Hippocampal formation (tissue), 2 donors: ENCODE results near the gene SLC48A1.
A peak's percentile ranks its signal among the peaks of the same experiment; 100 is the strongest.

Experiments used
- DNase-seq, 2 donors: peaks; one replicate each; lab custom pipeline; 2025; lab: John Stamatoyannopoulos, UW

The SLC48A1 gene

DNA sequence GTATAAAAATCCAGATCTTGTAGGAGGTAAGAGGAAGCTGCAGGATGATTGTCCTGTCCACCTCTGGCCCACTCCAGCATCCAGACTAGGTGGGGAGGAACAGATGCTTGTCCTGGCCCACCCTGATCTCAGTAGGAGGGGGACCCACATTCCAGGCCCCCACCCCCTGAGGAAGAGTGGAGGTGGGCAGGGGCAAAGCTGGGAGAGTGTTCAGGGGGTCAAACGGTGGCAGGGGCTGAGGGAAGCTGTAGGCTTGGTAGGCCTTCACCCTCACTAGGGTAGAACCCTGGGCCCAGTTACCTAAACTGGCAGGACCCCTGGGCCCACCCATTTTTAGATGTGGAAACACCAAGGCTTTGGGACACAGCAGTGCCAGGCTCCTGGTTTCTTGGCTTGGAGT lies 4.1 kb downstream of the SLC48A1 start:
- peak in 1 of 2 donors; percentile 32 for DNase-seq

DNA sequence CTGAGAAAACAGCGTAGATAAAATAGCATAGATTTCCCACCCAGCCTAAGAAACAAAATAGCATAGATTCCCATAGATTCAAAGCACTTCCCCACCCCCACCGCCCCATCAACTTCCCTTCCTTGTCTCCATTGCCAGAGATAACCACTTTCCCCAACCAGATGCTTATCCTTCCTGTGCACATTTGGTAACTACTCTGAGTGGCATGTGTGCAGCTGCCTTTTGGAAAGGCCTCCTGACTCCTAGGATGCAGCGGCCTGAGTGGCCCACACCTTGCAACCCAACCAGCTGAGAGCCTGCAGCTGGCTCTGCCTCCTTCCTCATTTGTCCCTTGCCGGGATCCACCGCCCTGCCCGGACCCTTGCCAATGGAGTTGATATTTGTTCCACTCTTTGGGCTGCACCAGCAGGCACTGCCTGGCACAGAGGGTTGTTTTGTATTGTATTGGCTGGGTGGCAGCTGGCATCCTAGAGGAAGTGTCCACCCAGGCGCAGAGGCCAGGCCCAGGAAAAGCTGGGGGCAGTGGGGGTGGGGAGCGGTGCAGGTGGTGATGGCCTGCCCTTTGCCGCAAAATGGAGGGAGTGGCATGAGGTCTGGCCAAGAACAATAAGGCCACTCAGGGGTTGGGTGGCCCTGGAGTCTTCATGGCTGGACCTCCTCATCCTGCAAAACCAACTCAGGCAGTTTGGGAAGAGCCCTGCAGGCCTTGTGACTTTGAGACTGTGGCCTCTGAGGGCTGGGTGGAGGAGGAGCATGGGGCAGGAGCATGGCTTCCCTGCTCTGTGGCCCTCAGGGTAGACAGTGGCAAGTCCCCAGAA lies 4.9 kb downstream of the SLC48A1 start:
- DNase-seq = peak; percentile 92 to 97

DNA sequence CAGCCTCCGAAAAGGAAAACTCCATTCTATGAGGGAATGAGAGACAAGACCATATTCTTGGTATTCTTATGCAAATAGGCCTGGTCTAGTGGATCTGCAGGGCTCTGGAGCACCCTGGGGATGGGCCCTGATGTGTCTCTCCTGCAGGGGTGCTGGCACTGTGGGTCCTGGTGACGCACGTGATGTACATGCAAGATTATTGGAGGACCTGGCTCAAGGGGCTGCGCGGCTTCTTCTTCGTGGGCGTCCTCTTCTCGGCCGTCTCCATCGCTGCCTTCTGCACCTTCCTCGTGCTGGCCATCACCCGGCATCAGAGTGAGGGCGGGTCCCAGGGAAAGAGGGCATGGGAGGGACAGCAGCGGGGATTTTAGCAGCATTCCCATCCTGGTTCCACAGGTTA lies 5.8 kb downstream of the SLC48A1 start:
- DNase-seq = no peak

DNA sequence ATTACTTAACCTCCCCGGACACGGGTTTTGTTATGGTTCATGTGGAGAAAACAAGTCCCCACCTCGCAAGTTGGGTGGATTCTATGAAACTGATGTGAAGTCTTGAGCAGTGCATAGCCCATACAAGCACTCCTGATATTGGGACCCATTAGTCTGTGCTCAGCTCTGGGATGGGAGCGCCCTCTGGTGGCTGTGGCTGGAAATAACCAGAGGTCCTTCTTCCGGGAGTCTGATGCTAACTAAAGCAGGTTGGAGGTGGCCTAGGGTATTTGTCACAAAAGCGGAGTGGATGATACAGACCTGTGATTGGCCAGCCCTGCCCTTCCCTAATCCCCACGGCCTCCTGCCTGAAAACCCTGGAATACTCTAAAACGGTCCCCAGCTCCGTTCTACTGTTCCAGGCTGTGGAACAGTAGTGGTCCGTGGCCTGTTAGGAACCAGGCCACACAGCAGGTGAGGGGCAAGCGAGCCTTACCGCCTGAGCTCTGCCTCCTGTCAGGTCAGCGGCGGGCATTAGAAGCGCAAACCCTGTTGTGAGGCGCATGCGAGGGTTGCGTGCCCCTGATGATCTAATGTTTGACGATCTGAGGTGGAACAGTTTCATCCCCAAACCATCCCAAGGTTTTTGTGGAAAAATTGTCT lies 6.4 kb downstream of the SLC48A1 start:
- peak; percentile 89 to 90 for DNase-seq

DNA sequence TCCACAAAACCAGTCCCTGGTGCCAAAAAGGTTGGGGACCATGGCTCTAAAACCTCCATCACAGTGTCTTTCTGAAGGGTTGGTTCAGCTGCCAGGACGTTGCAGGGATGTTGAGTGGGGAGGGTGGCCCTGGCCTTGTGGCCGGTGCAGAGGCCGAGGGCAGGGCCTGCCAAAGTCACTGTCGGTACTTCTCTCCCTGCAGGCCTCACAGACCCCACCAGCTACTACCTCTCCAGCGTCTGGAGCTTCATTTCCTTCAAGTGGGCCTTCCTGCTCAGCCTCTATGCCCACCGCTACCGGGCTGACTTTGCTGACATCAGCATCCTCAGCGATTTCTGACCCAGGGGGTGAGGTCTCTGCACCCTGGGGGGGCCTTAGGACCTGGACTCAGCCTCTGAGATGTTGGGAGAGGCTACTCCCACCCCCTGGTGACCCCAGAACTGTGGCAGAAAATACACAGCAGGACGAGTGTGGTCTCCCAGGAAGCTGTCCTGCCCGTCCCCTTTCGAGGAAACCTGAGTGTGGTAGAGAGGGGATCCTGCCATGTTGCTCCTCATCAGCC lies 7.0 kb downstream of the SLC48A1 start:
- DNase-seq = no peak

DNA sequence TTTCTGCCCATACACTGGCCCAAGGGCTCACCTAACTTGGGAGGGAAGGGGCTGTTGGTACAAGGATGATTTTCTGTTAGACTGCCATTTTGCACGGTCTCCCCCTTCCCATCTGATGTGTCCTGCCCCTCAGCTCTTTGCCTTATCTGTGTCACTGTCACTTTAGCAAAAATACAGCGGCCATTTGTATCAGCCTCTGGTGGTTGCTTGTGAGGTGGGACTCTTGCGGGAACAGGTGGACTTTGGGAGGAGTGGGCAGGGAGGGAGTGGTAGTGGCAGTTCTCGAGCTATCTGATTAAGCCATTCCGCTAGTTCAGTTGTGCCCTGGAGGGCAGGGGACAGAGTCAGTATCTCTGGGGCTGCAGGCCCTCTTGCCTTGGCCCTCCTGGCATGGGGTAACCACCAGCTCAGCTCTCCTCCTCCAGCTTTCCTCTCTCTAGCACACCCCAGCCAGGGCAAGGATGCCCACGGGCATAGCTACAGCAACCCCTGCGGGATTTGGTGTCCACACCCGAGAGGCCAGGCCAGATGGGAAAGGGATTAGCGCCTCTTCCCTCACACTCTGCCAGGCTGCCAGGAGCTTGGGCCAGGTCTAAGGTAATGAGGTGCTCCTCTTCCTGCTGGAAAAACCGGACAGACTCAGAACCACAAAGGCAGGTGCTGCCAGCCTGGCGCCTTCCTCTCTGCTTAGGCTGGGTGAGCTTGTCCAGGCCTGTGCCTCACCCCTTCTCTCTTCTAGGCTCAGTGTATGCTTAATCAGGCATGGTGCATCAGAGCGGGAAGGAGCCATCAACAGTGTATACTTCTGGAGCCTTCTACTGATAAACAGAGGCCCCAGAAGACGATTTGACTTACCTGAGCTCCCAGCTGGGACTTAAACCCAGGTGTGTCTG lies 8.7 kb downstream of the SLC48A1 start:
- no peak for DNase-seq

DNA sequence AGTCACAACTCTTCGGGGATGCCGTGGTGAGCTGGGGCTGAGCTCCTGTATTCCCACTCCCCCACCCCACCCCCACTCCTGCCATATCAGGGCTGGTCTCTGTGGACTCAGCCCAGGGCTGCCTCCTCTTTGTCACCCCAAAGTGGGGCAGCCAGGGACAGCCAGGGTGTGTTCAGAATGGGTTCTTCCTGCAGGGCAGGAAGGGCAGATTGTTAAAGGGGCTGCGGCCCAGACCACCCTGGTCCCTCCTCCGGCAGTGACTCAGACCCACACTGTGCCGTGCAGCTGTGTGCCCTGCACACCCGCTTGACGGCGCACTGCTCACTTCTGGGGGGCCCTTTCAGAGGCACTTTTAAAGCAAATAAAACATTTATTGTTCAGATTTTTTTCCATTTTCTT lies 9.3 kb downstream of the SLC48A1 start:
- DNase-seq = no peak

DNA sequence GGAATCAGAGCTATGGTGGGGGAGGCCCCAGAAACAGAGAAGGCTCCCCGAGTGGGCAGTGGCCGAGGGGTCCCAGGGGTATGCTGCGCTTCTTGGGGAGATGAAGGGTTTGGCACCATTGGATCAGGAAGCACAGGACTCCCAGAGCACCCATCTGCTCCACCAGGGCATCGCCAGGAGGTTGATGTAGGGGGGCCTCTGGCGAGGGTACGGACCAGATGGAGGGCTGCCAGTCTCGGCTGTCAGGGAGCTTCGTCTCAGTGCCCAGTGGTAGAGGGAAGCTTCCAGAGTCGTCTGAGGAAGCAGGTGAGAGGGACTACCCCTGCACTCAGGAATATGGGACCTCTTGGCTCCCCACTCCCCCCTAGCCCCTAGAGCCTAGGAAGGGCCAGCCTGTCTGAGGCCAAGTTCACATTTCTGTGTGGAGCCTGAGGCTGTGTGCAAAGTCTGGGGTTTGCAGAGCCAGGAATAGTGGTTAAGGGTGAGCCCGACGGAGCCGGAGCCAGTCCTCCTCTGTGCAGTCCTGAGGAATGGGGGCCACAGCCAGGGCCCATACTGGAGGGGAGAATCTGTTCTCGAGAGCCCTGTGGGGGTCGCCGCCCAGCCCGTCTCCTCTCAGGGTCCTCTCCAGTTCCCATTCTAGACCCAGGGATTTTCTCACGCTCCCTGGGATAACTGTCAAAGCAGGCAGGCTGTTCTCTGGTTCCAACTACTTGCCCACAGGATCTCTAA lies 10.2 kb downstream of the SLC48A1 start:
- DNase-seq = no peak

DNA sequence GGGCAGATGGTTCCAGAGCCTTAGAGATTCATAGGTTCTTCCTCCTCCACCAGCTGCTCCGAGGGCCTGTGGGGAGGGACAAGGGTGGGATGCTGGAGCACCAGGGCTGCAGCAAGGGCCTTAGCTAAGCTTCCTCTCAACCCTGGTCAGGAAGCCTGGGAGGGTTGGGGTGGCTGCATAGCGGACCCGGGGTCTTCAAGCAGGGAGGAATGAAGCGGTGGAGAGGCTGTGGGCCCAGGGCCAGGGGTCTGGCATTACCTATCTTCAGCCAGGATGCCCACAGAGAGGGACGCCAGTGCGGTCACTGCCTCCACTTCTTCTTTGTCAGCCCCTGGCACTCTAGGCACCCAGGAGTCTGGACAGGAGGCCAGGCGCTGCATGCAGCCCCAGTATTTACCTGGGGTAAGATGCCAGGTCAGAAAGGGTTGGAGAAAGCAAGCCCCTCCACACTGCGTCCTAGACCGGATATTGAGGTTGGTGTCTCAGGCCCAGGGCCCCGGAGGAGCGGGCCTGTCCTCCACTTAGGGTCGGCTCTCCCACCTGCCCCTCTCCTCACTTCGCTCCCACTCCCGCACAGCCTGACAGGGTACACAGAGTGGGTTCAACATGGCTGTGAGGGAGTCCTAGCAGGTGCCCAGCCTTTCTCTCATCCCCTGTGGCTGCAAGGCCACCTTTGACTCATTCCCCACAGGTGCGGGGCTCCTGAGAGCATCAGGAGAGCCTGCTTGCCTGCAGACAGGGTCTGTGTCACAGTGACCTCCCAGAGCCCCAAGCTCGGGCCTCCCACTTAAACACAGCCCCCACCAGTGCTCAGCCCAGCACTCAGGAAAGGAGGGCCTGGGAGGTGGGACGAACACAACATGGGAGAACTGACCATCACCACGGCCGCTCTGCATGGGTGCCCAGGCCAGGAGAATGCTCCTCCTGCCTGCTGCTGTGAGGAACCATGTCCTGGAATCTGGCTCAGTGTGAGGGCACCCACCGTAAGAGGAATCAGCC lies 11.1 kb downstream of the SLC48A1 start:
- DNase-seq = no peak

DNA sequence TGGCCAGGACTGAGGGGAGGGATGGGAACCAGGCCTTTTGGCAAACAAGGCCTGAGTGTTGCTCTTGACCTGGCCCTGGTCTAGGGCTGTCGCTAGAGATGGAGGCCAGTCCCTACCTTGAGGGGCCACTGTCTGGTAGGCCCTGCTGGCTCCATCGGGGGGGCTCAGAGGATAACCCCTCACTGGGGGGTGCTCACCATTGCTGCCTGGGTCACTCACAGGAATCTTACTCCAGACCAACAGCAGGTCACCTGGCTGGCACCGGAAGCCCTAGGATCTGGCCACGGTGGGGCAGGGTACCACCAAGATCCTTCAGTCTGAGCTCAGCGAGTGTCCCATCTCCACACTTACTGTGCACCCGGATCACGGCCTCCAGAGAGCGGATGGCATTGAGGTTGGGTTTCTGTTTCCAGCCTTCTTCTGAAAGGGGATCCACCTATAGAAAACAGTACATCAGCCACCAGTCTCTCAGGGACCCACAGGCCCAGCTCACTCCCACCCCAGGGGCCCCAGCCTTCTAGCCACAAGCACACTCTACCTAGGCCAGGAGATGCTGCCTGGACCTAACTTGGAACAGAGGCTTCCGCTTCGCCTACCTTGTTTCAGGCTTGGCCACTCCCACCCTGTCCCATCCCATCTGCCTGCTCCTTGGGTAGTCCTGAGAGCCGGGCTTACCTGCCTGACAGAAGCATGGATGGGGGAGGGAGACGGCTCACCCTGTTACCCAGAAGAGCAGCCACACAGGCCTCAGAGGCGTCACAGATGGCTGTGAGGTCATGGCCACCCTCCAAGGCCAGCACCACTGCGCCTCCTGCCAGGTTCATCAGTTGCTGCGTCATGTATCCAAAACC lies 12.2 kb downstream of the SLC48A1 start:
- no peak for DNase-seq

DNA sequence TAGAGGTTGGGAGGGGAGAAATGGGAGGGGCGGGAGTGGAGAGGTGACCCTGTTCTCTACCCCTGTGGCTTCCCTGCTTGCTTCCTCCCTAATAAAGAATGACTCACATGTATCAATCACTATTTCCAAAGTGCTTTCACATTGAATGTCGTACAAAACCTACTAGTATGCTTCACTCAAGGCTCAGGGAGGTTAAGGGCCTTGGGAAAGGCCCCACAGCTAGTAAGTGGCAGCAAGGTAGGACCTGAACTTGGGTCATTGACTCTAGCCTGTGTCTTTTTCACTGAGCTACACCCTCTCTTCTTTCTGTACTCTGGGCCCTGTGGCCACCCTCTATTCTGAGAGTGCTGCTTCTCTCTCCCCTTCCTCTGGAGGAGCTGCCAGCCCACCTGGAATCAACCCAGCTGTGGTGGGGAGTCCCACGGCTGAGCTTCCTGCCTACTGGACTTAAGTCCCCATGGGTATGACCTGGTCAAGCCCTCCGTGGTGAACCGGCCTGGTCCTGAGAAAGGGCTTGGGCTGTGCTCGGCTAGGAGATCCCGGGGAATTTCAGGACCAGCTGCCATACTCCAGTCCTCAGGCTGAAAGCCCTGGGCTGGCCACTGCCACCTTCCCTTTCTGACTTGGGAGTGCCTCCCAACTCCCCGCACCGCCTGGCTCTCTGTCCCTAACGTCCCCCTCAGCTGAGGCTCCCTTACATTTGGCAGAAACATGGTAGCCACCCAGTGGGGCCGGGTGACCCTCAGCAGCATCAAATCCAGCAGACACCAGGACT lies 13.0 kb downstream of the SLC48A1 start:
- no peak for DNase-seq

DNA sequence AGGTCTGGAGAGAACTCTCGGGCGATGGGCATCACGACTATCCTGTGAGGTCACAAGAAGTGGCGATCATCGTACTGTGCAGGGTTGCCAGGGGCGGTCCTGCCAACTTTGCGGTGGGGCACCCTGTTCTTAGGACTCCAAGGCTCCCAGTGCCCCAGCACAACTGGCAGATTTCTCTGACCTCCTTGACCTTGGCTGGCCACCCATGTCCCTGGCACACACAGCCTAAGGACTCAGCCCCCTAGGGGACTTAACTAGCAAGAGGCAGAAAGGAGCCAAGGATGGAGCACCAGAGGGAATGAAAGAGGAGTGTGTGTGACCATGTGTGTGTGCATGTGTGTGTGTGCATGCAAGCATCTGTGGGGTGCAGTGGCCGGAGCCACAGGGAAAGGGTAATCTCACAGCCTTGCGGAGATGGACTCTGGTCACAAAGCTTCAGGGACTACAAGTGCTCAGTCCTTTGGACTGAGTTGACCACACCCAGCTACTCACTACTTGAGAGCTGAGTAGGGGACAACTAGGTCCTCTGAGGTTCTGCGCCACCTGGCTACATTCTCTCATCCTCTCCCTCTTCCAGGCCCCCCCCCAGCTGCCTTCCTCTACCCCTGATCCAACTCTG lies 13.7 kb downstream of the SLC48A1 start:
- no peak for DNase-seq

DNA sequence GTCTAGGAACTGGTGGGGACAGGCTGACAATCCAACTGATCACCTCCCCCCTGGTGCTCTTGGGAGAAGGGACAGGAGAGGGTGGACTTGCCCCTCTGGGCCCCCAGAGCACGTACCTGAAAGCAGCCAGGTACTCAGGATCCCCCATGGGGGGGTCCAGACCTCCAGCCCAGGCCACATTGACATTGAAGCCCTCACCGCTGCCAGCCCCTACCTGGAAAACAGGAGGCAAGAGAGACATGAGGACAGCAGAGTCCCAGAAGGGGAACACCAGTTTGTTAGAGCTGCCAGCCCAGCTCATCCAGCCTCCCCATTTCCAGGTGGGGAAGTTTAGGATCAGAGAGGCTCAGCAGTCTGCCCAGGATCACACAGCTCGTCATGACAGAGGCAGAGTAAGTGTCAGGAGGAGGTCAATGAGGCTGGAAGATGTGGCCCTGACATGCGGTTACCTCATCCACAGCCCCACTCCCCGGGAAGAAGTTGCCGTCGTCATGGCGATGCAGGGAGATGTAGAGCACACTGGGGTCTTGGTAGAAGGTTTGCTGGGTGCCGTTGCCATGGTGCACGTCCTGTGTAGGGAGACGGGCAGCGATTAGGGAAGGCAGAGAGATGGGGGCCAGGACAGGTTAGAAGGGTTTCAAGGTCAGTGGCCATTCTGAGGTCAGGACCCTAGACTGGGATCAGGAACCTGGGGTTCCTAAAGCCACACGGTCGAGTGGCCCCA lies 14.7 kb downstream of the SLC48A1 start:
- DNase-seq = no peak

DNA sequence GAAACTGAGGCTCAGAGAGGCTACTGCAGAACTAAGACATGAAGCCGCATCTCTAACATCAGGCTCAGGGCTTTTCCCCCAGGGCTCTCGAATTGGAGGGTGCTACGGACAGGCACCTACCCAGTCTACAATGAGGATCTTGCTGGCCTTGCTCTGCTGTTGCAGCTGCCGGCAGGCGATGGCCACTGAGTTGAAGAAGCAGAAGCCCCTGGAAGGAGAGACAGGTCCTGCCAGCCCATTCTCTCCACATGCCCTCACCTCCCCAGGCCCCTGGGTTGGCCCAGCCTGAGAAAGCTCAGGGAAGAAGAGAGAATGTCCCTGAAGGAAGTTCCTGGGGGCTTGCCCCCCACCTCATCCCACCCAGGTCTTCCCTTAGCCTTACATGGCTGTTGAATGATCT lies 16.1 kb downstream of the SLC48A1 start:
- no peak for DNase-seq

DNA sequence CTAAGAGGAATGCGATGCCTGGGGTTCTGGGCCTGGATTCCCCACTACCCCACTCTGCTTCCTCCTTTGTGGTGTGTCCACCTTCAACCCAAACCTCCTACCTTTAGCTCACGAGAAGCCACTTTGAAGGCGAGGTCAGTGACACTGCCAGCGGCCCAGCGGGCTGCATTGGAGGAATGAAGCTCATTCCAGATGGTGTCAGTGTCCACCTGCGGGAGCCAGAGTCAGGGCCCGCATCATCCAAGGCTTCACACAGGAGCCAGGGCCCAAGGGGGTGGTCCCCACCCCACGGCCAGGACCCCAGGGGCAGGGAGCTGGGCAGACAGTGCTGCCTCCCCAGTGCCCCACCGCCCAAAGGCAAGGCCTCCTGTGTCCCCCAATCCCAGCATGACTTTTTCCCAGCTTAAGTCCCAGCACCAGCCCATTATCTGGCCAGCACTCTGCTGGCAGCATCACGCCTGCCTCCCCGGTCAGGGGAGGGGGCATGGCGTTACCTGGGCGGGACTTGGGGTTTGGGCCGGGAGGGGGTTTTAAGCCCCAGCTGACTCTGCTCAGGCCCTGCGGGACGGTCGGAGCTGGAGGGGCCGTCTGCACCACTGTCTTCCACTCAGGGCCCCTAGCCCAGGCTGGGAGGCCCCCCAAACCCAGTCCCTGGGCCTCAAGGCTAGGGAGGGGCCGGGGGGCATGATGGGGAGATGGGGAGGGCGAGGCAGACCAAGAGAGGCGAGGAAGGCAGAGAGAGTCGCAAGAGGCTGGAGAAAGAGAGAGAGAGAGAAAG lies 16.9 kb downstream of the SLC48A1 start:
- no peak for DNase-seq

DNA sequence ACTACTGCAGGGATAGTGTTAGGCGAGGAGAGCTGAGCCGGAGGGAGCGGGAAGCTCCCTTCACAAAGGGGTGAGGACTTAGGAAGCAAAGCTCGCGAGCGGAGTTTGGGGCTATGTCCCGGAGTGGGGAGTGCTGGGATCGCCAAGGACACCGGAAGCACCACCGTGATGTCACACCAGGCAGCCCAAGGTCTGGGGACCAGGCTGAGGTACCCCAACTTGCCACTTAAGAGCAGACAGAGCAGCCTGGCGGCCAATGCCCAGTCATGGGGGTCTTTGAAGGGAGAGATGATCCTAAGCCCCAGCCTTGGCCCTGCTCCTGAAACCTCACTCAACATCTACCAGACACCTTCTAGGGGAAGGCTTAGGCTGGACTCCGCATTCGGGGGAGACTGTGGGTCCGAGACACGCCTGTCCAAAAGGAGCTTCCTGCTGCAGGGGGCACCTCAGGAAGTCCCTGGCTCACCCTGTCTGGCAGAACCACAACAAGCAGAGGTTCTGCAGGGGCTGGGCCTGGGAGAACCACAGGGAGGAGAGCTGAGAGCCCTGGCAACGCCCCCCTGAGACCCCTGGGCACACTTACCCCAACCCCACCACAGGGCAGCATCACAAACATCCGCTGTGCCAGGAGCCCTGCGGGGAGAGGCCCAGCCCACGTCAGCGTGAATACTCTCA lies 17.8 kb downstream of the SLC48A1 start:
- DNase-seq = no peak
